ENCODE measurements around the gene CCL22.

- TF ChIP-seq, protein P1, sequence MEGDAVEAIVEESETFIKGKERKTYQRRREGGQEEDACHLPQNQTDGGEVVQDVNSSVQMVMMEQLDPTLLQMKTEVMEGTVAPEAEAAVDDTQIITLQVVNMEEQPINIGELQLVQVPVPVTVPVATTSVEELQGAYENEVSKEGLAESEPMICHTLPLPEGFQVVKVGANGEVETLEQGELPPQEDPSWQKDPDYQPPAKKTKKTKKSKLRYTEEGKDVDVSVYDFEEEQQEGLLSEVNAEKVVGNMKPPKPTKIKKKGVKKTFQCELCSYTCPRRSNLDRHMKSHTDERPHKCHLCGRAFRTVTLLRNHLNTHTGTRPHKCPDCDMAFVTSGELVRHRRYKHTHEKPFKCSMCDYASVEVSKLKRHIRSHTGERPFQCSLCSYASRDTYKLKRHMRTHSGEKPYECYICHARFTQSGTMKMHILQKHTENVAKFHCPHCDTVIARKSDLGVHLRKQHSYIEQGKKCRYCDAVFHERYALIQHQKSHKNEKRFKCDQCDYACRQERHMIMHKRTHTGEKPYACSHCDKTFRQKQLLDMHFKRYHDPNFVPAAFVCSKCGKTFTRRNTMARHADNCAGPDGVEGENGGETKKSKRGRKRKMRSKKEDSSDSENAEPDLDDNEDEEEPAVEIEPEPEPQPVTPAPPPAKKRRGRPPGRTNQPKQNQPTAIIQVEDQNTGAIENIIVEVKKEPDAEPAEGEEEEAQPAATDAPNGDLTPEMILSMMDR (conservative IDR thresholded peaks at IDR 0.05; ENCODE audit: low read depth, low read length): no peak
- TF ChIP-seq EZH2 (IDR thresholded peaks at IDR 0.05; ENCODE audit: borderline replicate concordance, low read depth, low read length, poor library complexity, severe bottlenecking): no peak
Measured at GRCh38 chr16:57385083-57385482, 26.5 kb downstream of the CCL22 start.
